HEK293T (cell line): ENCODE results near the gene KISS1R.

Source experiments
- ARNT ChIP-seq: fragments of 450-650 bp; IDR thresholded peaks from 2 replicates; pipeline ENCODE4 v1.6.1; 2017; ENCODE audit warnings: mild to moderate bottlenecking
- ELF4 ChIP-seq: fragments of 450-650 bp; IDR thresholded peaks from 2 replicates; pipeline ENCODE4 v1.6.1; 2017; ENCODE audit warnings: antibody characterized with exemption
- FOXA1 ChIP-seq: fragments of 450-650 bp; IDR thresholded peaks from 2 replicates; pipeline ENCODE4 v1.6.1; 2016; ENCODE audit warnings: mild to moderate bottlenecking
- FOXM1 ChIP-seq: fragments of 450-650 bp; IDR thresholded peaks from 2 replicates; pipeline ENCODE4 v1.6.1; 2017; ENCODE audit warnings: mild to moderate bottlenecking, borderline replicate concordance
- HDGF ChIP-seq: fragments of 450-650 bp; IDR thresholded peaks from 2 replicates; pipeline ENCODE4 v1.6.1; 2017; ENCODE audit warnings: antibody characterized with exemption, borderline replicate concordance
- L3MBTL2 ChIP-seq: fragments of 450-650 bp; conservative IDR thresholded peaks from 2 replicates; pipeline ENCODE4 v1.6.1; 2016; ENCODE audit warnings: mild to moderate bottlenecking
- LEF1 ChIP-seq: fragments of 450-650 bp; IDR thresholded peaks from 2 replicates; pipeline ENCODE4 v1.6.1; 2017; ENCODE audit warnings: mild to moderate bottlenecking, borderline replicate concordance
- NFRKB ChIP-seq: fragments of 450-650 bp; IDR thresholded peaks from 2 replicates; pipeline ENCODE4 v1.6.1; 2016; ENCODE audit warnings: mild to moderate bottlenecking, moderate library complexity
- SP1 ChIP-seq: fragments of 450-650 bp; IDR thresholded peaks from 2 replicates; pipeline ENCODE4 v1.6.1; 2017
- SUZ12 ChIP-seq: fragments of 450-650 bp; IDR thresholded peaks from 2 replicates; pipeline ENCODE4 v1.6.1; 2016; ENCODE audit warnings: mild to moderate bottlenecking
- TARDBP ChIP-seq: fragments of 450-650 bp; IDR thresholded peaks from 2 replicates; pipeline ENCODE4 v1.6.1; 2016
- ZNF384 ChIP-seq: fragments of 450-650 bp; IDR thresholded peaks from 2 replicates; pipeline ENCODE4 v1.6.1; 2016

DNA sequence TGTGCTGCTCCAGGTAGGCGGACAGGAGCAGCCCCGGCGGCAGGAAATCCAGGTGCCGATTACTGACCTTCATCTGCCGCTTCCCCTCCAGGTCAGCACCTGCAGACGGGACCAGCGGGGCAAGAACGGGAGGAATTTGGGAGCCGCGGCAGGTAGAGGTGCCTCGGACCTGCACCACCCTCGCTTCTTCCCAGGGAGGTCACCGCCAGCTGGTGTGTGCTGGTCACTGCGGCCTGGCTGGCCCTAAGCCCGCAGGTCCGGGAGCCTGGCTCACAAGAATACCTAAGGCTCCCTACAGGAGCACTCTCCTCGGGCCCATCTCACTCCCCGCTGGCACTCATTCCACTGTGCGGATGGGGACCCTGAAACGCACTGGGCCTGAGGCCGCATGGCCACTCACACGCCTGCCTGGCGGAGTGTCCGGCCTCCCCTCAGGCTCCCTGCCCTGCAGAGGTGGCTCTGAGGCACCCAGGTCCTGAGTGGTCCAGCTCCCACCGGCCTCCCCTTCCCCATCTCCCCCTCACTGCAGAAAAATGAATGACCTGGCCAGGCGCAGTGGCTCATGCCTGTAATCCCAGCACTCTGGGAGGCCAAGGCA, 19.6 kb upstream of the KISS1R start:
- TF ChIP-seq ARNT (no peak), SP1 (no peak), FOXA1 (no peak), TARDBP (no peak), L3MBTL2 (no peak), LEF1 (no peak), SUZ12 (no peak), ZNF384 (no peak), NFRKB (no peak), HDGF (no peak), ELF4 (no peak), FOXM1 (no peak)
